Stimulated activated CD4-positive, alpha-beta T cell treated with anti-CD3 and anti-CD28 coated beads, Interleukin-1b, Interleukin-23, amount 100 ng/mL, for 1 hour (primary cell): ENCODE data around the gene PRPH.
A peak's percentile ranks its signal among the peaks of the same experiment; 100 is the strongest.

Source experiments
- DNase-seq, 2 donors: peaks; one replicate each; pipeline ENCODE4 v3.0.0-alpha.2; 2020; ENCODE audit warnings: low read depth in 2 of 2

Gene PRPH

GRCh38 chr12:49345825-49346658 lies 51.1 kb downstream of the PRPH start:
- no peak for DNase-seq

DNA sequence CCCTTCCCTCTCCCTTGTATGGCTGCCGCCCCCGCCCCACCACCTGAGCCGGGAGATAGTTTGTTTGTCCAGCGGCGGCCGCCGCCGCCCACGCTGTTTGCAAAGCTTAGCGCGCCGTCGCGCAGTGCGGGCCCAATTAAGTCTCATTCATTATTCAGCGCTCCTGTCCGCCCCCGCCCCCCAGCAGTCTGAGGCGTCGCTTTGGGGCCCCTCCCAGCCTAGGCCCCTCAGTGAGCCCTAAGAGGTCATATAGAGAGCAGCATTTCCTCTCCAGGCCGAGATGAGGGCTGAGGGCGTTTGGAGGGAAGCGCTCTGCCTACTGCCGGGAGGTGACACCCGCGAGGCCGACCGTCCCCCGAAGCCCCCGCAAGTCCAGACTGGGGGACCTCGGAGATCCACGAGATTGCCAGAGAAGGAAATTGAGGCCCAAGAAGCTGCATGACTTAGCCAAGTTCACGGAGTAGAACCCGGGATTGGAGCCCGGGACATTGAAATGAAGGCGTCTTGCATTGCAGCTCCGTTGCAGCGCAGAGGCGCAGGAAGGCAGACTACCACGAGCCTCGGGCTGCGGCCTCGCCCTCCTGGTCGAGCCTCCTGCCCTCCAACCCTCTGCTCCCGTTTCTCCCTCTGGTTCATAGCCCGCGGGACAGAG lies 51.8 kb downstream of the PRPH start, which contains the start of gene DNAJC22:
Gene DNAJC22, plus strand, starts transcription at position 230 of the 652 bp plus-strand sequence. CDS start 1,985 bp downstream, outside the sequence.
- no peak for DNase-seq

GRCh38 chr12:49347311-49348193 lies 52.6 kb downstream of the PRPH start:
- peak; percentile 58 to 71 for DNase-seq
